Bronchial epithelial cell (primary cell): ENCODE data around the gene CTTNBP2. TPM values are rescaled to one million over a fixed set of nuclear protein-coding genes. Genes with fewer than 3 reads are reported as not detected.
A peak's percentile ranks its signal among the peaks of the same experiment; 100 is the strongest.

Source experiments
- DNase-seq: peaks from one replicate; pipeline ENCODE4 v3.0.0-alpha.2; 2010; ENCODE audit warnings: low read depth
- FAIRE-seq: peaks from 2 replicates; lab custom pipeline; 2011; peaks lifted over from hg19 to GRCh38; lab: Jason Lieb, UNC
- H3K27me3 ChIP-seq: 2 replicates; pipeline ENCODE4 v1.5.1; 2011; ENCODE audit warnings: low read length; ENCODE audit not compliant: control insufficient read depth, insufficient read depth
- H3K36me3 ChIP-seq: 2 replicates; pipeline ENCODE4 v1.5.1; 2011; ENCODE audit warnings: low read length; ENCODE audit not compliant: control insufficient read depth, insufficient read depth
- H3K4me3 ChIP-seq: 2 replicates; pipeline ENCODE4 v1.5.1; 2011; ENCODE audit warnings: mild to moderate bottlenecking, low read depth, low read length, control low read depth
- CTCF ChIP-seq: IDR thresholded peaks from 2 replicates; pipeline ENCODE4 v1.5.1; 2011; ENCODE audit warnings: mild to moderate bottlenecking, moderate library complexity, low read length, control low read depth, inconsistent platforms; ENCODE audit not compliant: insufficient read depth, severe bottlenecking
- total RNA-seq: library from RNA; depleted of rRNA; stranded (reverse); fragments of >200 nt; gene quantifications from 2 replicates; pipeline ENCODE4 v1.2.1, GENCODE V29; 2014

CTTNBP2 gene
- total RNA-seq, 1 donor from 2014 or later, result 0.26 TPM

GRCh38 chr7:117756586-117757085, 116.6 kb downstream of the CTTNBP2 start:
- FAIRE-seq, result peak; percentile 7
- no peak overlapping the region for H3K4me3 ChIP-seq
- no peak for TF ChIP-seq CTCF
- DNase-seq, result no peak
- no peaks in the 10 kb centered on the region for H3K27me3 ChIP-seq
- peaks cover 1% of the 10 kb centered on the region for H3K36me3 ChIP-seq

GRCh38 chr7:117755136-117755535, 118.1 kb downstream of the CTTNBP2 start:
- H3K36me3 ChIP-seq, result peaks cover 1% of the 10 kb centered on the region
- no peak for DNase-seq
- H3K4me3 ChIP-seq, result no peak overlapping the region
- no peak for TF ChIP-seq CTCF
- no peak for FAIRE-seq
- H3K27me3 ChIP-seq, result no peaks in the 10 kb centered on the region

GRCh38 chr7:117751775-117752174, 121.5 kb downstream of the CTTNBP2 start:
- no peak for FAIRE-seq
- DNase-seq, result no peak

GRCh38 chr7:117750612-117751563, 122.4 kb downstream of the CTTNBP2 start:
- FAIRE-seq (no peak), DNase-seq (peak; percentile 41)
- H3K4me3 ChIP-seq, result no peak overlapping the region
- peaks cover 1% of the 10 kb centered on the region for H3K36me3 ChIP-seq
- H3K27me3 ChIP-seq, result no peaks in the 10 kb centered on the region
- TF ChIP-seq CTCF, result peak; percentile 18

More at GRCh38 chr7:117751775-117752174, 121.5 kb downstream of the CTTNBP2 start:
- H3K36me3 ChIP-seq, result peaks cover 1% of the 10 kb centered on the region
- no peak overlapping the region for H3K4me3 ChIP-seq
- H3K27me3 ChIP-seq, result no peaks in the 10 kb centered on the region
- no peak for TF ChIP-seq CTCF

GRCh38 chr7:117741962-117742361, 131.3 kb downstream of the CTTNBP2 start:
- H3K36me3 ChIP-seq, result no peaks in the 10 kb centered on the region
- no peaks in the 10 kb centered on the region for H3K27me3 ChIP-seq
- H3K4me3 ChIP-seq, result no peak overlapping the region
- DNase-seq, result no peak
- no peak for FAIRE-seq
- TF ChIP-seq CTCF, result no peak
